DOHH2 (cell line): ENCODE measurements around the gene PLEKHA1.

Source experiments
- EZH2phosphoT487 ChIP-seq: fragments of 200-600 bp; sonication (generic); IDR thresholded peaks from 2 replicates; pipeline ENCODE4 v1.6.1; 2017; ENCODE audit warnings: borderline replicate concordance, mild to moderate bottlenecking, antibody characterized with exemption, low read length, moderate library complexity, mixed read lengths
- TF ChIP-seq, protein P1 (sequence below): fragments of 200-600 bp; sonication (generic); IDR thresholded peaks from one replicate; pipeline ENCODE4 v1.5.1; 2014; ENCODE audit warnings: antibody characterized with exemption, mild to moderate bottlenecking, low read depth, low read length; ENCODE audit not compliant: poor library complexity, severe bottlenecking

DNA sequence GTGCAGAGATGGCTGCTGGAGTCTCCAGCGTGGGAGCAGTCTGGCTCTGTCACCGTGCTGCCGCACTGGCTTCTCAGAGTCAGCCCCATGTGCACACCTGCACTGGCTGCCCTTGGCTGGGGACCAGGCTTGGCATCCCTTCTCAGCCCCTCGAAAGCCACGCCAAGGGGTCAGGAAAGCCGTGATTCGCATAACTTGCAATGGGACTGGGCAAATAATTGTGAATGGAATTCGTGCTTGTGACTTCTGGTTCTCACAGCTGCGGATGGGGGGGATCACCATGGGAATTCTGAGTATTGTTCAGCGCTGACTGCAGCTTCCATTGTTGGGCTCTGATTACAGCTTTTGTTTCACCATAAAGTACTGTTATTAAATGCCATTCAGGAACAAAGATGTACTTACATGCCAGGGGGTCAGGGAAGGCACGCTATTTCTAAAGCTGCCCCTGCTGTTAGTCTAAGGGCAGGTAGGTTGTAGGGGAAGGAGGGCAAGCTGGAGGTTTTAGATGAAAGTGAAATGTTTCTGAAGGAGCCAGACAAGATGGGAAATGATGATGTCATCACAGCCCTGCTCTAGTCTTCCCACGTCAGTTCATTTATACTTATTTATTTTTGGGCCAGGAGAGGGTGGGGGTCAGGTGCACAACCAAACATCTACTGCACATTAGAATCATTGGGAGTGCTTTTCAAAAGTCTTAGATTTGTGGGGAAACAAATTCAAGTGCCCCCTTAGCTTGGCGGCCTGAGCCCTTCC, 5.8 kb upstream of the PLEKHA1 start:
- TF ChIP-seq, protein P1, sequence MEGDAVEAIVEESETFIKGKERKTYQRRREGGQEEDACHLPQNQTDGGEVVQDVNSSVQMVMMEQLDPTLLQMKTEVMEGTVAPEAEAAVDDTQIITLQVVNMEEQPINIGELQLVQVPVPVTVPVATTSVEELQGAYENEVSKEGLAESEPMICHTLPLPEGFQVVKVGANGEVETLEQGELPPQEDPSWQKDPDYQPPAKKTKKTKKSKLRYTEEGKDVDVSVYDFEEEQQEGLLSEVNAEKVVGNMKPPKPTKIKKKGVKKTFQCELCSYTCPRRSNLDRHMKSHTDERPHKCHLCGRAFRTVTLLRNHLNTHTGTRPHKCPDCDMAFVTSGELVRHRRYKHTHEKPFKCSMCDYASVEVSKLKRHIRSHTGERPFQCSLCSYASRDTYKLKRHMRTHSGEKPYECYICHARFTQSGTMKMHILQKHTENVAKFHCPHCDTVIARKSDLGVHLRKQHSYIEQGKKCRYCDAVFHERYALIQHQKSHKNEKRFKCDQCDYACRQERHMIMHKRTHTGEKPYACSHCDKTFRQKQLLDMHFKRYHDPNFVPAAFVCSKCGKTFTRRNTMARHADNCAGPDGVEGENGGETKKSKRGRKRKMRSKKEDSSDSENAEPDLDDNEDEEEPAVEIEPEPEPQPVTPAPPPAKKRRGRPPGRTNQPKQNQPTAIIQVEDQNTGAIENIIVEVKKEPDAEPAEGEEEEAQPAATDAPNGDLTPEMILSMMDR, result no peak
- no peak for TF ChIP-seq EZH2phosphoT487
